SK-N-SH treated with all-trans-retinoic acid at 6 μM for 48 hours (cell line): ENCODE measurements around the gene TPST2.

ENCODE experiments used
- ATAC-seq: fragments of 200-7000 bp; cut with Tn5 transposase; 3 replicates; pipeline ENCODE4 v1.9.1; 2020; ENCODE audit warnings: mild to moderate bottlenecking, moderate library complexity
- ARNTL ChIP-seq: fragments of 450-650 bp; formaldehyde crosslinking; IDR thresholded peaks from 2 replicates; pipeline ENCODE4 v1.5.0; 2020; ENCODE audit warnings: low read depth, mild to moderate bottlenecking, moderate library complexity, borderline replicate concordance
- CSDC2 ChIP-seq: fragments of 250-450 bp; sonication (Bioruptor Pico); IDR thresholded peaks from 2 replicates; pipeline ENCODE4 v1.5.0; 2020; ENCODE audit warnings: mild to moderate bottlenecking, moderate library complexity
- ESRRG ChIP-seq: fragments of 250-450 bp; sonication (Bioruptor Pico); IDR thresholded peaks from 2 replicates; pipeline ENCODE4 v1.6.1; 2021; ENCODE audit warnings: mild to moderate bottlenecking
- GLIS3 ChIP-seq: fragments of 250-450 bp; sonication (Bioruptor Pico); IDR thresholded peaks from 2 replicates; pipeline ENCODE4 v1.5.0; 2020; ENCODE audit warnings: mild to moderate bottlenecking, moderate library complexity
- ISL1 ChIP-seq: fragments of 250-450 bp; sonication (Bioruptor Pico); IDR thresholded peaks from 2 replicates; pipeline ENCODE4 v2.1.2; 2022; ENCODE audit warnings: mild to moderate bottlenecking, moderate library complexity
- OSR1 ChIP-seq: fragments of 250-450 bp; sonication (Bioruptor Pico); IDR thresholded peaks from 2 replicates; pipeline ENCODE4 v1.8.0; 2022; ENCODE audit warnings: moderate library complexity, mild to moderate bottlenecking, inconsistent platforms
- PATZ1 ChIP-seq: fragments of 250-450 bp; sonication (Bioruptor Pico); IDR thresholded peaks from 2 replicates; pipeline ENCODE4 v1.8.0; 2020; ENCODE audit warnings: mild to moderate bottlenecking, moderate library complexity, borderline replicate concordance
- POU6F1 ChIP-seq: fragments of 250-450 bp; sonication (Bioruptor Pico); IDR thresholded peaks from 2 replicates; pipeline ENCODE4 v1.8.0; 2021; ENCODE audit warnings: low read depth, mild to moderate bottlenecking, moderate library complexity, borderline replicate concordance
- PPARA ChIP-seq: fragments of 250-450 bp; sonication (Bioruptor Pico); IDR thresholded peaks from 2 replicates; pipeline ENCODE4 v1.5.0; 2020; ENCODE audit warnings: mild to moderate bottlenecking, borderline replicate concordance
- RARB ChIP-seq: fragments of 250-450 bp; sonication (Bioruptor Pico); IDR thresholded peaks from 2 replicates; pipeline ENCODE4 v1.8.0; 2021; ENCODE audit warnings: mild to moderate bottlenecking, moderate library complexity
- SNAI2 ChIP-seq: fragments of 250-450 bp; sonication (Bioruptor Pico); IDR thresholded peaks from 2 replicates; pipeline ENCODE4 v1.5.0; 2020; ENCODE audit warnings: mild to moderate bottlenecking, moderate library complexity
- TCF4 ChIP-seq: fragments of 250-450 bp; sonication (Bioruptor Pico); IDR thresholded peaks from 2 replicates; pipeline ENCODE4 v1.8.0; 2021; ENCODE audit warnings: mild to moderate bottlenecking, moderate library complexity, borderline replicate concordance
- TOX ChIP-seq: fragments of 250-450 bp; sonication (Bioruptor Pico); IDR thresholded peaks from 2 replicates; pipeline ENCODE4 v1.8.0; 2021; ENCODE audit warnings: mild to moderate bottlenecking, moderate library complexity, borderline replicate concordance
- ZC3H10 ChIP-seq: fragments of 250-450 bp; sonication (Bioruptor Pico); IDR thresholded peaks from 2 replicates; pipeline ENCODE4 v1.5.1; 2021; ENCODE audit warnings: mild to moderate bottlenecking, moderate library complexity
- ZFP3 ChIP-seq: fragments of 250-450 bp; sonication (Bioruptor Pico); IDR thresholded peaks from 2 replicates; pipeline ENCODE4 v1.5.0; 2020; ENCODE audit warnings: mild to moderate bottlenecking, moderate library complexity
- ZFP30 ChIP-seq: fragments of 450-650 bp; formaldehyde crosslinking; IDR thresholded peaks from 2 replicates; pipeline ENCODE4 v1.5.0; 2022; ENCODE audit warnings: mild to moderate bottlenecking, moderate library complexity
- ZNF565 ChIP-seq: fragments of 450-650 bp; formaldehyde crosslinking; conservative IDR thresholded peaks from 2 replicates; pipeline ENCODE4 v1.5.0; 2020; ENCODE audit warnings: low read depth, mild to moderate bottlenecking, moderate library complexity
- ZNF70 ChIP-seq: fragments of 450-650 bp; formaldehyde crosslinking; IDR thresholded peaks from 2 replicates; pipeline ENCODE4 v1.5.0; 2020; ENCODE audit warnings: mild to moderate bottlenecking, moderate library complexity
- ZNF8 ChIP-seq: fragments of 450-650 bp; formaldehyde crosslinking; IDR thresholded peaks from 2 replicates; pipeline ENCODE4 v1.5.0; 2020; ENCODE audit warnings: mild to moderate bottlenecking, moderate library complexity
- TF ChIP-seq, protein P1 (sequence below): fragments of 250-450 bp; sonication (Bioruptor Pico); IDR thresholded peaks from 2 replicates; pipeline ENCODE4 v1.5.1; 2020; ENCODE audit warnings: low read depth, mild to moderate bottlenecking, moderate library complexity
- TF ChIP-seq, protein P2 (sequence below): fragments of 250-450 bp; sonication (Bioruptor Pico); IDR thresholded peaks from 2 replicates; pipeline ENCODE4 v1.5.1; 2021; ENCODE audit warnings: mild to moderate bottlenecking, moderate library complexity
- TF ChIP-seq, protein P3 (sequence below): fragments of 250-450 bp; sonication (Bioruptor Pico); IDR thresholded peaks from 2 replicates; pipeline ENCODE4 v1.5.0; 2020; ENCODE audit warnings: mild to moderate bottlenecking, moderate library complexity

TPST2 gene

GRCh38 chr22:26524870-26525269 lies 65.1 kb downstream of the TPST2 start:
- TF ChIP-seq OSR1 (no peak), GLIS3 (CRISPR knock-in tag) (no peak), ISL1 (CRISPR knock-in tag) (no peak), ARNTL (no peak), CSDC2 (CRISPR knock-in tag) (no peak), ESRRG (no peak), ZNF565 (CRISPR knock-in tag) (no peak), RARB (CRISPR knock-in tag) (no peak)
- TF ChIP-seq, protein P1, sequence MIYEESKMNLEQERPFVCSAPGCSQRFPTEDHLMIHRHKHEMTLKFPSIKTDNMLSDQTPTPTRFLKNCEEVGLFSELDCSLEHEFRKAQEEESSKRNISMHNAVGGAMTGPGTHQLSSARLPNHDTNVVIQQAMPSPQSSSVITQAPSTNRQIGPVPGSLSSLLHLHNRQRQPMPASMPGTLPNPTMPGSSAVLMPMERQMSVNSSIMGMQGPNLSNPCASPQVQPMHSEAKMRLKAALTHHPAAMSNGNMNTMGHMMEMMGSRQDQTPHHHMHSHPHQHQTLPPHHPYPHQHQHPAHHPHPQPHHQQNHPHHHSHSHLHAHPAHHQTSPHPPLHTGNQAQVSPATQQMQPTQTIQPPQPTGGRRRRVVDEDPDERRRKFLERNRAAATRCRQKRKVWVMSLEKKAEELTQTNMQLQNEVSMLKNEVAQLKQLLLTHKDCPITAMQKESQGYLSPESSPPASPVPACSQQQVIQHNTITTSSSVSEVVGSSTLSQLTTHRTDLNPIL (CRISPR knock-in tag): no peak
- no peak for ATAC-seq

DNA sequence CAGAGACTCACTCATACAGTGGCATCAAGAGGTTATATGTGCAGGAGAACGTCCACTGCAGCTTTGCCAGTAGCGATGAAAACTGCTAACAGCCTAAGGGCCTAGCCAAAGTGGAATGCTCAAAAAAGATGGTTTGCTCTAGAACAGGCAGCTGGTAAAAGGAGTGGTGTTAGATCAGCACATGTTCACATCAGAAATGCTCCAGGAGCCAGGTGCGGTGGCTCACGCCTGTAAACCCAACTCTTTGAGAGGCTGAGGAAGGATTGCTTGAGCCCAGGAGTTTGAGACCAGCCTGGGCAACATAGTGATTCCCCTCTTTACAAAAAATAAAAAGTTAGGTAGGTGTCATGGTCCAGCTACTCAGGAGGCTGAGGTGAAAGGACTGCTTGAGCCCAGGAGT lies 67.3 kb downstream of the TPST2 start:
- no peak for ATAC-seq
- TF ChIP-seq, protein P2, sequence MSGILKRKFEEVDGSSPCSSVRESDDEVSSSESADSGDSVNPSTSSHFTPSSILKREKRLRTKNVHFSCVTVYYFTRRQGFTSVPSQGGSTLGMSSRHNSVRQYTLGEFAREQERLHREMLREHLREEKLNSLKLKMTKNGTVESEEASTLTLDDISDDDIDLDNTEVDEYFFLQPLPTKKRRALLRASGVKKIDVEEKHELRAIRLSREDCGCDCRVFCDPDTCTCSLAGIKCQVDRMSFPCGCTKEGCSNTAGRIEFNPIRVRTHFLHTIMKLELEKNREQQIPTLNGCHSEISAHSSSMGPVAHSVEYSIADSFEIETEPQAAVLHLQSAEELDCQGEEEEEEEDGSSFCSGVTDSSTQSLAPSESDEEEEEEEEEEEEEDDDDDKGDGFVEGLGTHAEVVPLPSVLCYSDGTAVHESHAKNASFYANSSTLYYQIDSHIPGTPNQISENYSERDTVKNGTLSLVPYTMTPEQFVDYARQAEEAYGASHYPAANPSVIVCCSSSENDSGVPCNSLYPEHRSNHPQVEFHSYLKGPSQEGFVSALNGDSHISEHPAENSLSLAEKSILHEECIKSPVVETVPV (CRISPR knock-in tag): no peak
- TF ChIP-seq PATZ1 (CRISPR knock-in tag) (no peak), ZNF8 (CRISPR knock-in tag) (no peak), OSR1 (no peak)

GRCh38 chr22:26522012-26522411 lies 67.9 kb downstream of the TPST2 start:
- ATAC-seq: no peak
- TF ChIP-seq ZC3H10: no peak
- TF ChIP-seq ISL1 (CRISPR knock-in tag): no peak
- TF ChIP-seq POU6F1 (CRISPR knock-in tag): no peak
- TF ChIP-seq RARB (CRISPR knock-in tag): no peak
- no peak for TF ChIP-seq ZFP30 (CRISPR knock-in tag)
- no peak for TF ChIP-seq TOX (CRISPR knock-in tag)
- no peak for TF ChIP-seq GLIS3 (CRISPR knock-in tag)
- TF ChIP-seq, protein P2 (CRISPR knock-in tag): no peak
- no peak for TF ChIP-seq ESRRG
- no peak for TF ChIP-seq SNAI2
- TF ChIP-seq CSDC2 (CRISPR knock-in tag): no peak
- TF ChIP-seq ZNF70 (CRISPR knock-in tag): no peak
- TF ChIP-seq, protein P3, sequence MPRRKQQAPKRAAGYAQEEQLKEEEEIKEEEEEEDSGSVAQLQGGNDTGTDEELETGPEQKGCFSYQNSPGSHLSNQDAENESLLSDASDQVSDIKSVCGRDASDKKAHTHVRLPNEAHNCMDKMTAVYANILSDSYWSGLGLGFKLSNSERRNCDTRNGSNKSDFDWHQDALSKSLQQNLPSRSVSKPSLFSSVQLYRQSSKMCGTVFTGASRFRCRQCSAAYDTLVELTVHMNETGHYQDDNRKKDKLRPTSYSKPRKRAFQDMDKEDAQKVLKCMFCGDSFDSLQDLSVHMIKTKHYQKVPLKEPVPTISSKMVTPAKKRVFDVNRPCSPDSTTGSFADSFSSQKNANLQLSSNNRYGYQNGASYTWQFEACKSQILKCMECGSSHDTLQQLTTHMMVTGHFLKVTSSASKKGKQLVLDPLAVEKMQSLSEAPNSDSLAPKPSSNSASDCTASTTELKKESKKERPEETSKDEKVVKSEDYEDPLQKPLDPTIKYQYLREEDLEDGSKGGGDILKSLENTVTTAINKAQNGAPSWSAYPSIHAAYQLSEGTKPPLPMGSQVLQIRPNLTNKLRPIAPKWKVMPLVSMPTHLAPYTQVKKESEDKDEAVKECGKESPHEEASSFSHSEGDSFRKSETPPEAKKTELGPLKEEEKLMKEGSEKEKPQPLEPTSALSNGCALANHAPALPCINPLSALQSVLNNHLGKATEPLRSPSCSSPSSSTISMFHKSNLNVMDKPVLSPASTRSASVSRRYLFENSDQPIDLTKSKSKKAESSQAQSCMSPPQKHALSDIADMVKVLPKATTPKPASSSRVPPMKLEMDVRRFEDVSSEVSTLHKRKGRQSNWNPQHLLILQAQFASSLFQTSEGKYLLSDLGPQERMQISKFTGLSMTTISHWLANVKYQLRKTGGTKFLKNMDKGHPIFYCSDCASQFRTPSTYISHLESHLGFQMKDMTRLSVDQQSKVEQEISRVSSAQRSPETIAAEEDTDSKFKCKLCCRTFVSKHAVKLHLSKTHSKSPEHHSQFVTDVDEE (CRISPR knock-in tag): no peak
- TF ChIP-seq ZFP3 (CRISPR knock-in tag): no peak
- TF ChIP-seq PATZ1 (CRISPR knock-in tag): no peak
- TF ChIP-seq PPARA (CRISPR knock-in tag): no peak
- TF ChIP-seq ZNF565 (CRISPR knock-in tag): no peak
- no peak for TF ChIP-seq ZNF8 (CRISPR knock-in tag)
- no peak for TF ChIP-seq TCF4 (CRISPR knock-in tag)
